M059J (cell line): ENCODE data around the gene PPM1B. TPM values are rescaled to one million over a fixed set of nuclear protein-coding genes. Genes with fewer than 3 reads are reported as not detected.
"Not testable (repeated sequence)": the region's sequence is repeated elsewhere in the genome, so short reads cannot be mapped to it uniquely, and the experiment has no call there.

Experiments used
- DNase-seq: peaks from one replicate; pipeline ENCODE4 v3.0.0-alpha.2; 2012; ENCODE audit warnings: low read depth
- total RNA-seq: library from RNA; depleted of rRNA; stranded (reverse); fragments of >200 nt; shearing (Covaris generic); gene quantifications from 2 replicates; pipeline ENCODE4 v1.2.3, GENCODE V29; 2014; rRNA removed

Gene PPM1B
- total RNA-seq, 1 experiment from 2014 or later: 32.2 TPM

GRCh38 chr2:44250376-44250775, 81.7 kb downstream of the PPM1B start:
- no peak for DNase-seq

- no peak for DNase-seq
These were observed 85.3 kb downstream of the PPM1B start for GRCh38 chr2:44254023-44254422.

GRCh38 chr2:44255704-44256103, 87.0 kb downstream of the PPM1B start:
- not testable (repeated sequence) for DNase-seq

GRCh38 chr2:44257802-44258201, 89.1 kb downstream of the PPM1B start:
- not testable (repeated sequence) for DNase-seq

GRCh38 chr2:44267269-44267795, 98.7 kb downstream of the PPM1B start:
- DNase-seq: no peak

- DNase-seq: peak; percentile 78
These were observed 99.3 kb downstream of the PPM1B start for GRCh38 chr2:44267796-44268648.

GRCh38 chr2:44269831-44270230, 101.2 kb downstream of the PPM1B start:
- DNase-seq: no peak

- DNase-seq: no peak
These were observed 102.6 kb downstream of the PPM1B start for GRCh38 chr2:44271296-44271695.

- DNase-seq: no peak
These were observed 104.4 kb downstream of the PPM1B start for GRCh38 chr2:44273076-44273475.

- no peak for DNase-seq
These were observed 104.9 kb downstream of the PPM1B start for GRCh38 chr2:44273596-44273995.

- DNase-seq: peak; percentile 81
These were observed 107.2 kb downstream of the PPM1B start for GRCh38 chr2:44275927-44276303.

- DNase-seq: peak; percentile 13
These were observed 108.9 kb downstream of the PPM1B start for GRCh38 chr2:44277541-44277940.

- DNase-seq: no peak
These were observed 112.2 kb downstream of the PPM1B start for GRCh38 chr2:44280869-44281268.

Other genes with a start within 250 kb of the PPM1B start
- 36.8 and 46.7 TPM in 2 replicates for gene LRPPRC, start 172.9 kb upstream of the PPM1B start, total RNA-seq
- not detected in 2 replicates for gene SLC3A1, start 106.6 kb downstream of the PPM1B start, total RNA-seq
- gene PREPL, start 192.6 kb downstream of the PPM1B start, total RNA-seq: 23.8 and 31.2 TPM in 2 replicates
- 3.4 and 6.2 TPM in 2 replicates for gene CAMKMT, start 193.1 kb downstream of the PPM1B start, total RNA-seq